Breast epithelium (tissue), 4 donors: Measurements from ENCODE around the gene HTR4. TPM values are rescaled to one million over a fixed set of nuclear protein-coding genes. Genes with fewer than 3 reads are reported as not detected.

Experiments
- DNase-seq, 2 donors: peaks; one replicate each; pipeline ENCODE4 v3.0.0-alpha.2; 2019; ENCODE audit warnings: low spot score in 2 of 2
- H3K27ac ChIP-seq, 2 donors: fragments of 200-600 bp; sonication (generic) in 1 of 2; one replicate each; pipeline ENCODE4 v1.5.1; 2016 to 2019; ENCODE audit warnings: mild to moderate bottlenecking in 1 of 2
- H3K27me3 ChIP-seq, 2 donors: fragments of 200-600 bp; sonication (generic) in 1 of 2; one replicate each; pipeline versions ENCODE4 v1.5.1 to v1.6.0; 2017 to 2019; ENCODE audit warnings: control low read depth in 1 of 2, mild to moderate bottlenecking in 1 of 2
- H3K36me3 ChIP-seq: fragments of 200-600 bp; one replicate; pipeline ENCODE4 v1.5.1; 2019
- H3K4me1 ChIP-seq, 2 donors: fragments of 200-600 bp; sonication (generic); one replicate each; pipeline ENCODE4 v1.5.1; 2016 to 2019; ENCODE audit warnings: control low read depth in 1 of 2
- H3K4me3 ChIP-seq, 3 donors: fragments of 200-600 bp; sonication (generic); 1 replicate in 2 of 3; 2 replicates in 1 of 3; pipeline ENCODE4 v1.5.1; 2016 to 2019; ENCODE audit warnings: mild to moderate bottlenecking in 3 of 3, moderate library complexity in 2 of 3
- H3K9me3 ChIP-seq, 2 donors: fragments of 200-600 bp; sonication (generic) in 1 of 2; one replicate each; pipeline ENCODE4 v1.5.1; 2016 to 2019; ENCODE audit warnings: control low read depth in 1 of 2
- POLR2A ChIP-seq: fragments of 450-650 bp; IDR thresholded peaks from one replicate; pipeline ENCODE4 v1.6.1; 2016; ENCODE audit warnings: antibody characterized with exemption, mild to moderate bottlenecking, moderate library complexity
- POLR2AphosphoS5 ChIP-seq, 3 donors: sonication (generic); formaldehyde crosslinking; IDR thresholded peaks; one replicate each; pipeline ENCODE4 v1.6.1; 2017; ENCODE audit warnings: antibody characterized with exemption in 3 of 3
- intact Hi-C: fragments of 100-400 bp; cut with DNase I; formaldehyde crosslinking; loops from one replicate; pipeline ENCODE4 v1.15.1; 2023; ENCODE audit warnings: low total_unique reads
- total RNA-seq, 3 donors: library from RNA; depleted of rRNA; stranded (reverse); fragments of >200 nt; gene quantifications; one replicate each; pipeline ENCODE4 v1.1.0, GENCODE V29; 2016
- TF ChIP-seq, protein P1 (sequence below), 3 donors: fragments of 450-650 bp; IDR thresholded peaks; one replicate each; pipeline ENCODE4 v1.5.1; 2016 to 2017; ENCODE audit warnings: antibody characterized with exemption in 3 of 3, mild to moderate bottlenecking in 3 of 3, moderate library complexity in 3 of 3

Gene HTR4
- total RNA-seq, 3 donors from 2014 or later, result 0.15 to 0.66 TPM; not detected in 1

DNA sequence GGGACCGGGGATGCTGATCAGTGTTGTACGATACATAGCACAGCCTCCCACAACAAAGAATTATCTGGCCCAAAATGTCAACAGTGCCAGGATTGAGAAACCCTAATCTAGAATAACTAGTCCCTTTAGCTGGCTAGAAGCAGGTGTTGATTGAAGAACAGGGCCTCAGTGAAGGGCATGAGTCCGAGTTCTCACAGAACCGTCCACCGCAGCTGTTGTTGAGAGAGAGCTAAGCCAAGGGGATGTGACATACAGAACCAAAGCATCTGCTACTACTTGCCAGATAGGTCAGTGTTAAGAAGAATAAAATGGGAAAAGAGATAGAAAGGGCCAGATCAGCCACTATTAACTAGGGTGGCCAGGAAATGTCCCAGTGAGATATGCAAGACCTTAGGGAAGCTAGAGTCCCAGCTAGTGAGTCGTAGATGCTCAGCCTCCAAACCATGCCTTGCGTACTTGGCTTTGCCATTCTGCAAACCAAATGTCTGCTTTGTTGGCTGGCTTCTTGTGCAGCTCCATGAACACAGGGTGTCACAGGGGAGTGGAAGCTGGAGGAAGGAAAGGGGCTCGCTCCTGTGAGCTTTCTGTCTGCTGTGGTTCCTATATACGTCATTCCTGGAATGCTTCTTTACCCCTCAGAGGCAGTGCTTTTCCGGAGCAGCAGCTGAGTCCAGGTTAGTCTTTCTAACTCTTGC lies 201.7 kb downstream of the HTR4 start:
- H3K27ac ChIP-seq, result no peak overlapping the region
- intact Hi-C loops, result no loop called here
- TF ChIP-seq POLR2A, result no peak
- no peaks in the 10 kb centered on the region for H3K36me3 ChIP-seq
- no peak overlapping the region for H3K4me3 ChIP-seq
- no peaks in the 10 kb centered on the region for H3K9me3 ChIP-seq
- H3K4me1 ChIP-seq, result no peaks in the 10 kb centered on the region
- H3K27me3 ChIP-seq, result no peaks in the 10 kb centered on the region
- DNase-seq, result no peak

DNA sequence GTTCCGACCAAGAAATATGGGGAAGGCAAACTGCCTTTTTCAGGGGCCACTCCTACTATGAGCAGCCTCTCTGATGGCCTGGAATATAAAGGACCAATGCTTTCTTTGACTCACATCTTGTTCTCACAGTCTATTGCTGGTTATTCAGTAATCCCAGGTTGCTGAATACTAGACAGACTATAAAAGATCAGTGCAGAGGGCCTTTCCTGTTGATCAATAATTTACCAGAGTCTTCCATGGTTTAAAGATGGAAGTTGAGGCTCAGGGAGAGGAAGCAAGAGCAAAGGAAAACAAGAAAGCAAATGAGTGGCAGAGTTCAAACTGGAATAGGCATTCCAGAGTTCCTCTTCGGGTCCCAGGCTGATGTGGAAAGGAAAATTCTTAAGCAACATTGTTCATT lies 207.7 kb downstream of the HTR4 start:
- Histone ChIP-seq H3K27ac (no peak overlapping the region), H3K9me3 (no peaks in the 10 kb centered on the region), H3K36me3 (no peaks in the 10 kb centered on the region), H3K4me3 (no peak overlapping the region), H3K27me3 (no peaks in the 10 kb centered on the region), H3K4me1 (no peaks in the 10 kb centered on the region)
- intact Hi-C loops, result no loop called here
- DNase-seq, result no peak
- TF ChIP-seq POLR2A (no peak), POLR2AphosphoS5 (IDR thresholded peaks at IDR 0.05) (no peak)
- TF ChIP-seq, protein P1, sequence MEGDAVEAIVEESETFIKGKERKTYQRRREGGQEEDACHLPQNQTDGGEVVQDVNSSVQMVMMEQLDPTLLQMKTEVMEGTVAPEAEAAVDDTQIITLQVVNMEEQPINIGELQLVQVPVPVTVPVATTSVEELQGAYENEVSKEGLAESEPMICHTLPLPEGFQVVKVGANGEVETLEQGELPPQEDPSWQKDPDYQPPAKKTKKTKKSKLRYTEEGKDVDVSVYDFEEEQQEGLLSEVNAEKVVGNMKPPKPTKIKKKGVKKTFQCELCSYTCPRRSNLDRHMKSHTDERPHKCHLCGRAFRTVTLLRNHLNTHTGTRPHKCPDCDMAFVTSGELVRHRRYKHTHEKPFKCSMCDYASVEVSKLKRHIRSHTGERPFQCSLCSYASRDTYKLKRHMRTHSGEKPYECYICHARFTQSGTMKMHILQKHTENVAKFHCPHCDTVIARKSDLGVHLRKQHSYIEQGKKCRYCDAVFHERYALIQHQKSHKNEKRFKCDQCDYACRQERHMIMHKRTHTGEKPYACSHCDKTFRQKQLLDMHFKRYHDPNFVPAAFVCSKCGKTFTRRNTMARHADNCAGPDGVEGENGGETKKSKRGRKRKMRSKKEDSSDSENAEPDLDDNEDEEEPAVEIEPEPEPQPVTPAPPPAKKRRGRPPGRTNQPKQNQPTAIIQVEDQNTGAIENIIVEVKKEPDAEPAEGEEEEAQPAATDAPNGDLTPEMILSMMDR (IDR thresholded peaks at IDR 0.05), result no peak

DNA sequence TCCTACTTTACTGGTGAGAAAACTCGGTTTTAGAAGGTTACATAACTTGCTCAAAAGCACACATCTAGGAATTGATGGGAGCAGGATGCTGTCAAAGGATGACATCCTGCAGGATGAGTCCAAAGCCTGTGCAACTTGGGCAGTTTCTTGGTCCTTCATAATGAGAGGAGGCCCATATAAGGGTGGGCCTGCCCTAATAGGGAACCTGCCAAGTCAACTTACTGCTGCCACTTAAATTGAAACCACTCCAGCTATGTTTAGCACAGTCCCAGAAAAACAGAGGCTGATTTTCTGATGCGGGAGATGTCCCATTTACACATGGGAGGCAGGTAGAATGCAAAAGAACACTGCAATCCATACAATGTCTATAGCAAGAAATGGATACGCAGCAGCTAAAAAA lies 208.7 kb downstream of the HTR4 start:
- H3K4me3 ChIP-seq, result no peak overlapping the region
- TF ChIP-seq POLR2A (no peak), POLR2AphosphoS5 (IDR thresholded peaks at IDR 0.05) (no peak)
- no peaks in the 10 kb centered on the region for H3K9me3 ChIP-seq
- intact Hi-C loops, result no loop called here
- H3K27me3 ChIP-seq, result no peaks in the 10 kb centered on the region
- H3K27ac ChIP-seq, result no peak overlapping the region
- DNase-seq, result no peak
- H3K36me3 ChIP-seq, result peaks cover 10% of the 10 kb centered on the region
- no peaks in the 10 kb centered on the region for H3K4me1 ChIP-seq

DNA sequence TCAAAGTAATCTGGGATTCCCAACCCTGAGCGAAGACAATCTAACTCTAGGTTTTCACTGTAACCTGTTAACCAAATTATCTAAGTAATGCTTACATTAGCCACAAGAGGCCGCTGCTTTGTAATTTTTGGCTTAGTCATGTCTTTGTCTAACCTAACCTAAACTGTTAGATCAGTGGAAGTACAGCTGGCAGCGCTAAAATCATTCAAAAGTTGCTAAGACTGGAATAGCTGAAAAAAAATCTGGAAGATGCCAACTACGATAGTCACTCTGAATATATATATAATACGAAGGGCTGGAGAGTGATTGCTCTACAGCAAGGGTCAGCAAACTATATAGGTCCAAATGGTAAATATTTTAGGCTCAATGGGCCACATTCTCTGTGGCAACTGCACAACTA lies 210.3 kb downstream of the HTR4 start:
- Histone ChIP-seq H3K36me3 (peaks cover 10% of the 10 kb centered on the region), H3K27me3 (no peaks in the 10 kb centered on the region), H3K4me1 (no peaks in the 10 kb centered on the region), H3K4me3 (no peak overlapping the region), H3K27ac (no peak overlapping the region), H3K9me3 (no peaks in the 10 kb centered on the region)
- intact Hi-C loops, result no loop called here
- DNase-seq, result no peak
- TF ChIP-seq, protein P1 (IDR thresholded peaks at IDR 0.05), result peak; percentile 65 to 82 (median 74)
- no peak for TF ChIP-seq POLR2AphosphoS5 (IDR thresholded peaks at IDR 0.05)

DNA sequence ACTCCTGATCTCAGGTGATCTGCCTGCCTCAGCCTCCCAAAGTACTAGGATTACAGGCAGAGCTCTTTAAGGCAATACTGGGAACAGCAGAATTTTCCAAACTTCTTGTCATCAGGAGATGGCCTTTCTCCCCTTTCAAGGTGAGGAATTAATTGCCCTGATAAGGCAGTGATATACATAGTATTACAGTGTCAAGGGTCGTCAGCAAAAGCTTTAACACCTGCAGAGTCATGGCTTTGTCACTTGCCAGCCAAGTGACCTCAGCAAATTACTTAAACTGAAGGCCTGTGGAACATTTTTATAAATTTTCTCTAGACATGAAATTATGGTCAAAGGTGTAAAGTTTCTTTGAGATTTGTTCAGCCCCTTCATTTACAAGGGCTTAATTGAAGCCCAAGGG lies 211.1 kb downstream of the HTR4 start:
- H3K4me3 ChIP-seq, result no peak overlapping the region
- no peaks in the 10 kb centered on the region for H3K27me3 ChIP-seq
- no peak for DNase-seq
- H3K27ac ChIP-seq, result no peak overlapping the region
- TF ChIP-seq POLR2AphosphoS5 (IDR thresholded peaks at IDR 0.05), result no peak
- TF ChIP-seq, protein P1 (IDR thresholded peaks at IDR 0.05), result no peak
- no peak for TF ChIP-seq POLR2A
- H3K36me3 ChIP-seq, result peaks cover 10% of the 10 kb centered on the region
- intact Hi-C loops, result no loop called here
- no peaks in the 10 kb centered on the region for H3K4me1 ChIP-seq
- no peaks in the 10 kb centered on the region for H3K9me3 ChIP-seq

DNA sequence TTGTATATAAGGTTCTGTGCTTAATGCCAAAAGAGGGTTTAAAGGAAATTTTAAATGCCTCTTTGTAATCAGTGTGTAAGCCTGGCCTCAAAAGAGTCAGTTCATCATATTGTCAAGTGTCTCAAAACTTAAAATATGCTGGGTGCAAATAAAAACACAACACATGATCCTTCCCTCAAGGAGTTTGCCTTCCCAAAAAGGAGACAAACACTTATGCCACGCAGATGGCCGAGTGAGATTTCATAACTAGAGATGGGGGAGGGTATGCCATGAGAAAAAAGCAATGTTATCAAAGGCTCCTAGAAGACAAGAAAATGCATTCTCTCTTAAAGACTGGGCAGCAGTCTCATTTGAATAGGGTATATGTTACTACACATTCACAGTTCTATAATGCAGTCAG lies 215.4 kb downstream of the HTR4 start:
- Histone ChIP-seq H3K27ac (no peak overlapping the region), H3K4me1 (no peaks in the 10 kb centered on the region), H3K4me3 (no peak overlapping the region), H3K27me3 (no peaks in the 10 kb centered on the region), H3K9me3 (no peaks in the 10 kb centered on the region), H3K36me3 (peaks cover 10% of the 10 kb centered on the region)
- TF ChIP-seq, protein P1 (IDR thresholded peaks at IDR 0.05), result no peak
- TF ChIP-seq POLR2AphosphoS5 (IDR thresholded peaks at IDR 0.05), result no peak
- no peak for TF ChIP-seq POLR2A
- DNase-seq, result no peak
- intact Hi-C loops, result no loop called here
